GM19468 (cell line): ENCODE data around the gene B3GNT9.
A peak's percentile ranks its signal among the peaks of the same experiment; 100 is the strongest.

ENCODE experiments used
- ATAC-seq: cut with Tn5 transposase; IDR thresholded peaks from one replicate; pipeline ENCODE4 v1.9.1; 2021; ENCODE audit warnings: mild to moderate bottlenecking, moderate library complexity, moderate number of reproducible peaks; ENCODE audit not compliant: unreplicated experiment; ENCODE audit errors: extremely low read depth

Gene B3GNT9

DNA sequence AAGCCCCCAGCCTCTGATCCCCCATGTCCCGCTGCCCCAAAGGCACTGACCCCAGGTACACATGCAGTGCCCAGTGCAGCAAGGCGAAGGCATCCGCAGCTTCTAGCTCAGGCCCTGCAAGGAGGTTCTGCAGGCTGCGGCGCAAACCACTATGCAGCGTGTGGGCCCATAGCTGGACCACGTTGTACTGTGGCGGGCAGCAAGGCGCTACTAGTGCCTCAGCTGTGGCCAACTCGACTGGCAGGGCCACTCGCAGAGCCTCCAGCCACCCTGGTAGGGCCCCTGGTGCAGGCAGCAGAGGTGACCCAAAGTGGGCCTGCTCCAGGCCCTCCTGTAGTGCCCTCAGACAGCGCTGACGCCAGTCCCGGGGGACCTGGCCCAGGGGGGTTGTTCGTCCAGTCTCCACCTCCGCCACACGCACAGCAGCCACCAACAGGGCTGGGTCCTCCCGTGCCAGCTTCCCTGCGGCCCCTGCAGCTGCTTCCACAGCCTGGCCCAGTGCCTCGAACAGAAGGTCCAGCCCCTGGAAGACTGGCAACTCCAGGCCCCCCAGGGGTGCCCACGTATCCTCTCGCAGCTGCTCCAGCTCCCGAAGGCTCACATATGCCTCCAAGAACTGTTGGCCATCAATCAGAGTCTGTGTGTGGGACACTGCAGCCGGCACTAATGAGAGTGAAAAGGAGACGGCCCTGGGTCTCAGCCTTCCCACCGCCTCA, 36.5 kb upstream of the B3GNT9 start:
- ATAC-seq = no peak

DNA sequence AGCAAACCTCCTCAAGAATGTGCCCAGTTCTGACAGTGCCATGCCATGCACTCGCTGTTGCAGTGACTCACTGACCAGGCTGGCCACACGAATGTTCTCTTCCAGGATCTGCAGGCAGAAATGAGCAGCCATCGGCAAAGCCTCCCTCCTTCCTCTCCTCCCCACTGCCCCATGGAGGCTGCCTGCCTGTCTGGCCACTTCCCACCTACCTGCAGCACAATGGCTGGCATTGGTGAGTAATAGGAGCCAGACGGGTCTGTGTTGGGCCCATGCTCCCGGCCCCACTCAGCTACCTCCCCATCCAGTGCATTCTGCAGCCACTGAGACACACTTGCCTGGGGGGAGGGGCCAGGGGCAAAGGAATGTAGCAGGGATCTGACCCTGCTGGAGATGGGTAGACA, 35.8 kb upstream of the B3GNT9 start:
- ATAC-seq = no peak

DNA sequence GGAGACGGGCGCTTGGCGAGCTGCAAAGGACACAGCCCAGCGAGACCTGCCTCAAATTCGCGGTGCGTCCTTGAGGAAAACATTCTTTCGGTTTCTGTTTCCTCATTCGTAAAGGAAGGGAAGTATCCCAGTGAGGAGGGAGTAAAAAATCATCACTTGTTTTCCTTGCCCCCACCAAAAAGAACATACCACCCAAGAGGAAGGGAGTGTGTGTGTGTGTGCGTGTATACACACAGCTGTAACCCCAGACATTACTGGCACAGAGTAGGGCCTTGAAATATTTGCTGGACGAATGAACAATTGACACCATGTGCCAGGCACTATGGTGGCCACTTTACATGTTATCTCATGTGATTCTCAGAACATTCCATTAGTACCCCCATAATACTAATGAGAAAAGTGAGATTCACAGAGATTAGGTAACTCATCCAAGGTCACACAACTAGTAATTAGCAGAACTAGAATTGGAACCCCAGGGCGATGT, 34.9 kb upstream of the B3GNT9 start:
- ATAC-seq = no peak

DNA sequence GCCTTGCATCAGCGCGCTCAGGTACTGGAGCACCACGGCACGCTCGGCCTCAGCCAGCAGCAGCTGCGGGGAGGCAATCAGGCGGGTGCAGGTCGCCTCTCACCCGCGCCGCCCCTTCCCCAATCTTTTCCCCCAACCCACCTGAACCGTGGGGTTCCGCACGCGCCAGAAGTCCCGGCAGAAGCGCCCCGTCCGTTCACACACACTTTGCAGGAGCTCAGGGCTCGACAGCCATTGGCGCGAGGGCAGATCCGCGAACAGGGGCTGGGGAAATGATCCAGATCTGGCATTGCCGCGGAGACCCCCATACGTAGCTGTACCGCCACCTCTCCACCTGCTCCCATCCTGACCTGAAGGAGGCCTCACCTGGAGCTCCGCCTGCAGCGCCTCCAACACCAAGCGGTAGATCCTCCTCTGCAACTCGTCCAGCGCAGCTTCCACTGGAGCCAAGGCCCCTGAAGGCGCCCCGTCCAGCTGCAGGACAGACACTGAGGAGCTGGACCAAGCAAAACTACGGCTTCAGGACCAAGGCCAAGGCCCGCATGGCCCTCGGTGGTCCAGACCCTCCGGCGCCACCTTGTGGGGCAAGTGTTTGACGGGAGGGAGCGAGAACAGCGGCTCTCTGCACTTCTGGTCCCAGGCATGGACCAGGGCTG, 34.3 kb upstream of the B3GNT9 start:
- peak; percentile 18 for ATAC-seq

- ATAC-seq = no peak
These were observed 33.7 kb upstream of the B3GNT9 start for GRCh38 chr16:67184453-67184994.

DNA sequence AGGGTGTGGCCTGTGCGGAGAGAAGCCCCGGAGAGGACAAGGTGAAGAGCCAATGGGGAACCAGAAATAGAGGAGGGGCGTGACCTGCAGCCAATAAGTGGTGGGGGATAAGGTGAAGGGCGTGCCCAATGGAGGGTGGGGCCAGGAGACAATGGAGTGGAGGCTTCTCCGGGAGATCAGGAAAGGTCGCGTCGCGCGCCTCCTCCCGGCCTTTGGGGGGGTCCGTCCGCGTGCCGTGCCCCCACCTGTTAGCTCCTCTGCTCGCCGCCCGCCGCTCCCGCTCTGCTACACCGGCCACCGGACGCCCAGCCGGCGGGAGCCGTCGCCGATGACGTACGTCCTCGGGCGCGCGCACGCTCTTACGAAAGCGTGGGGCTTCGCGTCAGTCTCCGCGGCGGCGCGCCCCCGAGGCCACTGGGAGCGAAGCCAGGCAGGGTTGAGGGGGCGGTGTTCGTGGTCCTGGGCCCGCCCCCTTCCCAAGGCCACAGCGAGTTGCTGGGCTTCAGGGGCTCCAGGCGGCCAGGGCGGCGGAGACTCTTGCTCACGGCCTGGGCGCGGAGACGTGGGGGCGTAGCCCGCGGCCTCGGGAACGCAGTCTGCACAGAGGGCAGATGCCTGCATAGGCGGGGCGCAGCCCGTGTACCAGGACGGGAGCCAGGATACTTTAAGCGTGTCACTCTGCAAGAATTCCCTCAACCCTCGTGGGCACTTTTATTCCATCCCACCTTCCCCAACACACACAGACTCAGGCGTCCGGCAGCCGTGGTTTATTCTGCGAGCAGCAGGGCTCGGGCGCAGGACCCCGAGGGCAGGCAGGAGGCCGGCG, 33.0 kb upstream of the B3GNT9 start, which contains the start of gene MATCAP1:
Gene MATCAP1 (minus strand): TSS at position 337 of the 826 bp plus-strand sequence. CDS start 3,353 bp downstream, outside the sequence.
- peak; percentile 78 for ATAC-seq

- no peak for ATAC-seq
These were observed 32.5 kb upstream of the B3GNT9 start for GRCh38 chr16:67183284-67183626.

DNA sequence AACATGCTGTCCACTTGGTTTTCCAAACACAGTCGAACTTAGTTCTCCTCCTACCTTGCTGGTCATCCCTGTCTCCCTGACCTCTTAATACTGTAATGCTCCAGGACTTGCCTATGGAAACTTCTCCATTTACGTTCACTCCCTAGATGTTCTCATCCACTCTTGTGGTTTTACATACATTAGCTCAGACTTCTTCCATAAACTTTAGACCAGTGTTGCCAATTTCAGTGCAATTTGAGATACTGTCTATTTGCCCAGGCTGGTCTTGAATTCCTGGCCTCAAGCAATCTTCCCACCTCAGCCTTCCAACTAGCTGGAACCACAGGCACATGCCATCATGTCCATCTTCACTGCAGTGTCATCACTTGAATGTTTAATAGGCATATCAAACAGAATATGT, 31.5 kb upstream of the B3GNT9 start:
- no peak for ATAC-seq

GRCh38 chr16:67181346-67181745, 30.5 kb upstream of the B3GNT9 start:
- no peak for ATAC-seq

DNA sequence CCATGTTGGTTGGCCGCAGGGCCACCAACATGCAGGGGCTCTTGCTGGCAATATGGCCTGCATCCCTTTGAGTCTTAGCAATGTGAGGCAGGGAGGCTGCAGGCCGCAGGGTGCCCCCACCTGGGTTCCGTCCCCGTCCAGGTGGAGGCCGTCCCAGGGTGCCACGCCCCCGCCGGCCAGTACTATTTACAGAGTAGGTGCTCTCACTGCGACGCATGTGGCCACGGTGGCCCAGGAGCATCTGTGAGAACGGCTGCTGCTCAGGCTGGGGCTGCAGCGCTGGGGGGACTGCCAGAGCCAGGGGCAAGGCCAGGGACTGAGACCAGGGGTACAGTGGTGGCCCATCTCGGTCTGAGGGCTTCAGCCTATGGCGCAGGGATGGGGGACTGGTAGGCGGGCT, 29.4 kb upstream of the B3GNT9 start:
- ATAC-seq = no peak

DNA sequence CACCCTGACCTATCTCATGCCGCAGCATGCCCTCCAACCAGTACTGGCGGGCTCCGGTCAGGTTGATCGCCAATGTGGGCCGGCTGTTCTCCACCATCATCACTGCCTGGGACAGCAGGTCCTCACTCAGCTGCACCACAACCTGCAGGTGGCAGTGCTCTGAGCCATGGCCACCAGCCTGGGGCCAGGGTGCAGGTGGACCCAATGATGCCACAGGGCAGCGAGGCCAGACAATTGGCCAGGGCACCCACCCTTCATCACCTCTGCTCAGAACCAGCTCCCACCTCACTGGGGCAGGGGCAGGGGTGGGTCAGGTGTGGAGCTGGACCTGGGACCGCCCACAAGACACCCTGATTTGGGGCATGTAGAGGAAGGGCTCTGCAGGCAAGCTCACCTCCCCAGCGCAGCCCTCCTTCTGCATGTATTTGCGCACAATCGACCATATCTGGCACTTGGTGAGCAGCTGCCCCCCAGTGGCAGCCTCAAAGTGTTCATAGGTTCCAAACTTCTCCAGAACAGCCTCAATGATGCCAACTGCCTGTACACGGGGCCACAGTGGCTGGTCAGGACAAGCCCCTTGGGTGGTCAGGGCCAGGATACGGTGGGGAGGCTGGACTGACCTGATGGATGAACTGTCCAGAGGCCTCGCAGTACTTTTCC, 28.8 kb upstream of the B3GNT9 start:
- no peak for ATAC-seq

DNA sequence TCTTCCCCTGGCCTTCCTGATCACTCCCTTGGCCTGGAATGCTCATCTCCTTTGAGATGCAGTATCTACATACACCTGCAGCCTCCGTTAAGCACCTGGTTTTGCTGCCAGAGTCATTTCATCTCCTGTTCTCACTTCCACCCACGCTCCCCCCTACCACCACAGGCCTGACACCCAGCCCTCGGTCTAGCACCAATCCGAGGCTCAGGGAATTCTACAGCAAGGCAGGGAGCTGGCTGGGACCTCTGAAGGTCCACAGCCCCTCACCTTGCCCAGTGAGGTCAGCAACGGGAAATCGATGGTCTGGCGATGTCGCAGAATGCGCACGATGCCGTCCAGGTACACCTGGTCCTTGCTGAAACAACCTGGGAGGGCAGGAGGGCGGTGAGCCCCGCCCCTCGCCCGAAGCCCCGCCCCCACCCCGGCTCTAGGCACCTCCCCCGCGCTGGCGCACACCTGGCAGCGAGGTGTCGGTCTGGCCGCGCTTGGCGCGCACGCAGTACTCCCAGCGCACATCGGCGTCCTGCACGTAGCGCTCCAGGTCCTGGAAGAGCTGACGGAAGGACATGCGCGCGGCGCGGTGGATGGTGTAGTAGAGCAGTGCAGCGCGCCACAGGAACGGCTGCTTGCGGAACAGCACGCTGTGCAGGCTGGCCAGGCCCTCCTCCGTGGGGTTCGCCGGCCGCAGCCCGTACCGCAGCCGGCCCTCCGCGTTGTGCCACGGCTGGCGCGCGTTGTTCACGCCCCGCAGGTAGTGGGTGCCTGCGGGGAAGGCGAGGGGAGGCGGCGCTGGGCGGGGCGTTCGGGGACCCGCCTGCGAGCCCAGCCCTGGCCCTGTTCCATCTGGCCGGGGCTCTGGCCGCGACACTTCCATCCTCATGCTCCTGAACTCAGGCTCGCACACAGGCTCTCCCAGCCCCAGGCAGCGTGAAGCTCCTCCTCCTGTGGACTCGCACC, 27.2 kb upstream of the B3GNT9 start:
- ATAC-seq = no peak

GRCh38 chr16:67176662-67177061, 25.9 kb upstream of the B3GNT9 start:
- no peak for ATAC-seq

DNA sequence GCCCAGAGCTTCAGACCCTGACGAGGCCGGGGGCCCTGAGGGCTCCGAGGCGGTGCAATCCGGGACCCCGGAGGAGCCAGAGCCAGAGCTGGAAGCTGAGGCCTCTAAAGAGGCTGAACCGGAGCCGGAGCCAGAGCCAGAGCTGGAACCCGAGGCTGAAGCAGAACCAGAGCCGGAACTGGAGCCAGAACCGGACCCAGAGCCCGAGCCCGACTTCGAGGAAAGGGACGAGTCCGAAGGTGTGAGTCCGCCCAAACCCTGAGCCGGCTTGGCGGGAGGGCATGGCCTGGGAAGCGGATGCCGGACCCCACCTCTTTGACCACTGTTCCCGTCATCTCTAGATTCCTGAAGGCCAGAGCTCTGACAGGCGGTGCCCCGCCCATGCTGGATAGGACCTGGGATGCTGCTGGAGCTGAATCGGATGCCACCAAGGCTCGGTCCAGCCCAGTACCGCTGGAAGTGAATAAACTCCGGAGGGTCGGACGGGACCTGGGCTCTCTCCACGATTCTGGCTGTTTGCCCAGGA, 24.0 kb upstream of the B3GNT9 start:
- ATAC-seq = no peak

- ATAC-seq = no peak
These were observed 23.3 kb upstream of the B3GNT9 start for GRCh38 chr16:67173808-67174705.

- no peak for ATAC-seq
These were observed 22.5 kb upstream of the B3GNT9 start for GRCh38 chr16:67173323-67173722.

DNA sequence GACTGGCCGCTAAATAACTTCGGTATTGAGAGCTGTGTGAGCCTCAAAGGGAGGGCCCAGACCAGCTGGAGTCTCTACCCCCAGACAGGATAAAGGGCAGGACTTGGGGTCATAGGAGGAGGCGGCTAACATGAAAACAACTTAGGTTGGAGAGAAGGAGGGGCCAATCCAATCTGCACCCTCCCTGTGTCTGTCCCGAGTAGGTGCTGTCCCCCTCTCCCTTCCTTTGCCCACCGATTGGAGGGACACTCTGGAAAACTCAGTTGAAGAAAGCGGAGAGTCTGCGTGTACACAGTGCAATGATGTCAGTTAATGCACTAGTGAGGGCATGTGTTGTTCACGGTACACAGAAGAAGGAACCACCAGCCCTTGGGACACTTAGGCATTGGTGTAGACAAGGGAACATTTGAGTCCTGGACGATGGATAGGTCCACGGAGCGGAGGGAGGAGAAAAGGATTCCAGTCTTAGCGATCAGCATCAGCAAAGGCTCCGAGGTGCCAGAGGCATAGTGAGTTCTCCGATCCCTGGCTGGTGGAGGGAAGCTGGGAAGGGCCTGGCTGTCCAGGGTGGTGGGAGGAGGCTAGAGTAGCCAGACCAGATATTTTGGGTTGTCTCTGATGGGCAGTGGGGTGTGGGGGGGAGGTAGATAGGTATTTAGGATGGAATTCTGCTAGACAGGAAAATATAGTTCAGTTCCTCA, 20.3 kb upstream of the B3GNT9 start:
- no peak for ATAC-seq
